GM23338 (cell line): ENCODE measurements around the gene SLC30A10. TPM values are rescaled to one million over a fixed set of nuclear protein-coding genes. Genes with fewer than 3 reads are reported as not detected.

ENCODE experiments used
- ATAC-seq: fragments of 200-7000 bp; cut with Tn5 transposase; 3 replicates; pipeline ENCODE4 v1.9.1; 2020
- DNase-seq: peaks from one replicate; pipeline ENCODE4 v3.0.0-alpha.2; 2015; ENCODE audit warnings: low spot score
- H2AFZ ChIP-seq: fragments of 200-600 bp; sonication (generic); 2 replicates; pipeline ENCODE4 v1.8.0; 2016; ENCODE audit warnings: antibody characterized with exemption, mild to moderate bottlenecking, moderate library complexity
- H3F3A ChIP-seq: fragments of 200-600 bp; sonication (generic); replicated peaks from 2 replicates; pipeline ENCODE4 v1.8.0; 2017; ENCODE audit warnings: antibody characterized with exemption, mixed run types, low read depth
- H3K27ac ChIP-seq: fragments of 200-600 bp; sonication (generic); 2 replicates; pipeline ENCODE4 v1.6.1; 2016; ENCODE audit warnings: low read depth
- H3K27me3 ChIP-seq: fragments of 200-600 bp; sonication (generic); 2 replicates; pipeline ENCODE4 v1.8.0; 2016; ENCODE audit warnings: mild to moderate bottlenecking, mixed run types, moderate library complexity; ENCODE audit not compliant: insufficient read depth
- H3K36me3 ChIP-seq: fragments of 200-600 bp; sonication (generic); 2 replicates; pipeline ENCODE4 v1.8.0; 2016; ENCODE audit warnings: mild to moderate bottlenecking; ENCODE audit not compliant: insufficient read depth
- H3K4me1 ChIP-seq: fragments of 200-600 bp; sonication (generic); 2 replicates; pipeline ENCODE4 v1.8.0; 2016; ENCODE audit warnings: mild to moderate bottlenecking, moderate library complexity; ENCODE audit not compliant: insufficient read depth
- H3K4me2 ChIP-seq: fragments of 200-600 bp; sonication (generic); 2 replicates; pipeline ENCODE4 v1.7.1; 2017; ENCODE audit warnings: mixed run types
- H3K4me3 ChIP-seq: fragments of 200-600 bp; sonication (generic); 2 replicates; pipeline ENCODE4 v1.6.1; 2016; ENCODE audit warnings: mixed run types
- H3K79me2 ChIP-seq: fragments of 200-600 bp; sonication (generic); replicated peaks from 2 replicates; pipeline ENCODE4 v1.8.0; 2017; ENCODE audit warnings: mild to moderate bottlenecking; ENCODE audit not compliant: insufficient read depth
- H3K9me2 ChIP-seq: fragments of 200-600 bp; sonication (generic); 2 replicates; pipeline ENCODE4 v1.8.0; 2017; ENCODE audit not compliant: insufficient read depth
- H4K20me1 ChIP-seq: fragments of 200-600 bp; sonication (generic); replicated peaks from 2 replicates; pipeline ENCODE4 v1.8.0; 2017; ENCODE audit warnings: mild to moderate bottlenecking; ENCODE audit not compliant: insufficient read depth
- H3K27ac Mint-ChIP-seq: 2 replicates; pipeline ENCODE4 v1.8.0; 2020; ENCODE audit warnings: inconsistent platforms, mild to moderate bottlenecking, moderate library complexity, mixed read lengths
- H3K27me3 Mint-ChIP-seq: 3 replicates; pipeline ENCODE4 v1.8.0; 2022; ENCODE audit warnings: low read depth, mild to moderate bottlenecking, moderate library complexity, mixed read lengths, inconsistent platforms; ENCODE audit not compliant: insufficient read depth, poor library complexity
- H3K36me3 Mint-ChIP-seq: 3 replicates; pipeline ENCODE4 v1.8.0; 2021; ENCODE audit warnings: low read depth, mild to moderate bottlenecking, inconsistent platforms, moderate library complexity, mixed read lengths
- H3K4me1 Mint-ChIP-seq: 3 replicates; pipeline ENCODE4 v1.8.0; 2020; ENCODE audit warnings: mild to moderate bottlenecking, inconsistent platforms, mixed read lengths
- H3K4me3 Mint-ChIP-seq: 3 replicates; pipeline ENCODE4 v1.8.0; 2021; ENCODE audit warnings: moderate library complexity, mild to moderate bottlenecking, inconsistent platforms, mixed read lengths
- H3K9me3 Mint-ChIP-seq: 3 replicates; pipeline ENCODE4 v1.8.0; 2020; ENCODE audit warnings: moderate library complexity, mild to moderate bottlenecking, inconsistent platforms, mixed read lengths
- CREB1 ChIP-seq: fragments of 250-450 bp; sonication (Bioruptor Pico); IDR thresholded peaks from 2 replicates; pipeline ENCODE4 v1.5.0; 2020; ENCODE audit warnings: low read depth, mild to moderate bottlenecking, moderate library complexity
- CTCF ChIP-seq, 2 experiments: fragments of 200-600 bp in 1 of 2; sonication (generic) in 1 of 2; conservative IDR thresholded peaks; 2 replicates each; pipeline versions ENCODE4 v1.5.1 to v1.6.1; 2016 to 2017; ENCODE audit warnings: antibody characterized with exemption in 2 of 2, low read depth in 2 of 2, mild to moderate bottlenecking in 2 of 2, moderate library complexity in 1 of 2
- ETS1 ChIP-seq: IDR thresholded peaks from 2 replicates; pipeline ENCODE4 v1.6.1; 2016; ENCODE audit warnings: antibody characterized with exemption
- EZH2 ChIP-seq: fragments of 200-600 bp; sonication (generic); IDR thresholded peaks from one replicate; pipeline ENCODE4 v1.8.0; 2017; ENCODE audit warnings: antibody characterized with exemption, mild to moderate bottlenecking, low read depth; ENCODE audit not compliant: unreplicated experiment
- ZNF462 ChIP-seq: fragments of 250-450 bp; sonication (Bioruptor Pico); IDR thresholded peaks from 2 replicates; pipeline ENCODE4 v1.5.0; 2020; ENCODE audit warnings: mild to moderate bottlenecking, moderate library complexity
- polyA plus RNA-seq: library from polyadenylated mRNA; unstranded; fragments of >200 nt; fragmentation: Nextera tagmentation; extraction: Ambion mirVana; gene quantifications from 2 replicates; pipeline ENCODE4 v1.2.1, GENCODE V29; 2016
- total RNA-seq: library from RNA; depleted of rRNA; stranded (reverse); fragments of >200 nt; shearing (Covaris generic); gene quantifications from 2 replicates; pipeline ENCODE4 v1.2.3, GENCODE V29; 2014

The SLC30A10 gene
- total and polyA plus RNA-seq, 2 experiments from 2014 or later, result 0.47 to 1.1 TPM

GRCh38 chr1:219883400-219884332, 44.7 kb downstream of the SLC30A10 start:
- Histone ChIP-seq H3K79me2 (no peaks in the 10 kb centered on the region), H4K20me1 (no peaks in the 10 kb centered on the region), H3K4me3 (no peak overlapping the region), H3F3A (no peaks in the 10 kb centered on the region), H2AFZ (peak overlapping the region; percentile 76), H3K27me3 (no peaks in the 10 kb centered on the region), H3K4me1 (no peaks in the 10 kb centered on the region), H3K4me2 (no peak overlapping the region), H3K9me2 (no peaks in the 10 kb centered on the region), H3K27ac (no peak overlapping the region), H3K36me3 (no peaks in the 10 kb centered on the region)
- H3K9me3 Mint-ChIP-seq, result peaks cover 13% of the 10 kb centered on the region
- TF ChIP-seq CREB1 (CRISPR knock-in tag) (no peak), ETS1 (no peak), ZNF462 (no peak), CTCF (conservative IDR thresholded peaks at IDR 0.05; ENCODE audit: low read depth in 2 of 2) (no peak), EZH2 (no peak)
- H3K27me3 Mint-ChIP-seq, result no peaks in the 10 kb centered on the region
- DNase-seq (peak; percentile 51), ATAC-seq (peak; percentile 86)
- H3K27ac Mint-ChIP-seq, result peak overlapping the region; percentile 17; the same call in 1 of the 2 replicates
- peaks cover 8% of the 10 kb centered on the region for H3K4me1 Mint-ChIP-seq
- H3K36me3 Mint-ChIP-seq, result no peaks in the 10 kb centered on the region
- H3K4me3 Mint-ChIP-seq, result no peak overlapping the region
